SK-N-SH (cell line): ENCODE data around the gene LCE4A. TPM values are rescaled to one million over a fixed set of nuclear protein-coding genes. Genes with fewer than 3 reads are reported as not detected.

Experiments used
- CTCF ChIA-PET: fragments of 300-600, 350-600 bp; formaldehyde crosslinking; extraction: SDS; loops from one replicate; lab custom pipeline; 2021; lab: Yijun Ruan, JAX
- POLR2A ChIA-PET: fragments of 350-600 bp; sonication (Branson Sonifier 250); formaldehyde crosslinking; extraction: SDS; loops from one replicate; lab custom pipeline; 2020; ENCODE audit warnings: antibody characterized with exemption, inconsistent platforms; lab: Yijun Ruan, JAX
- DNase-seq: peaks from one replicate; pipeline ENCODE4 v3.0.0; 2012
- H2AFZ ChIP-seq: fragments of 200-600 bp; sonication (generic); 2 replicates; pipeline ENCODE4 v1.8.1; 2016; ENCODE audit warnings: antibody characterized with exemption, mild to moderate bottlenecking, low read depth
- H3F3A ChIP-seq: fragments of 200-600 bp; sonication (generic); replicated peaks from 2 replicates; pipeline ENCODE3; 2016; ENCODE audit warnings: antibody characterized with exemption, mild to moderate bottlenecking; ENCODE audit not compliant: insufficient read depth
- H3K27ac ChIP-seq, 2 experiments: fragments of 200-500 bp in 1 of 2; fragments of 200-600 bp in 1 of 2; sonication (Bioruptor generic) in 1 of 2; sonication (generic), shearing (Covaris generic) in 1 of 2; 2 replicates each; pipeline versions ENCODE4 v1.5.1 to v1.6.1; 2014 to 2016; ENCODE audit warnings: low read depth in 2 of 2, inconsistent platforms in 1 of 2, low read length in 1 of 2, mild to moderate bottlenecking in 1 of 2, mixed read lengths in 1 of 2
- H3K27me3 ChIP-seq: fragments of 200-600 bp; sonication (generic), shearing (Covaris generic); 2 replicates; pipeline ENCODE4 v1.6.1; 2016; ENCODE audit warnings: mixed run types; ENCODE audit not compliant: insufficient read depth
- H3K36me3 ChIP-seq, 2 experiments: fragments of 200-500 bp in 1 of 2; fragments of 200-600 bp in 1 of 2; sonication (Bioruptor generic) in 1 of 2; sonication (generic) in 1 of 2; replicated peaks in 1 of 2; 2 replicates each; pipeline versions ENCODE3 to v1.5.1; 2014 to 2016; ENCODE audit warnings: low read length in 1 of 2, mild to moderate bottlenecking in 1 of 2; ENCODE audit not compliant: insufficient read depth in 2 of 2, control insufficient read depth in 1 of 2
- H3K4me1 ChIP-seq, 2 experiments: fragments of 200-500 bp in 1 of 2; fragments of 200-600 bp in 1 of 2; sonication (Bioruptor generic) in 1 of 2; sonication (generic), shearing (Covaris generic) in 1 of 2; 2 replicates each; pipeline versions ENCODE4 v1.5.1 to v1.6.1; 2014 to 2016; ENCODE audit warnings: low read depth in 1 of 2, low read length in 1 of 2, mixed run types in 1 of 2; ENCODE audit not compliant: insufficient read depth in 2 of 2, control insufficient read depth in 1 of 2
- H3K4me2 ChIP-seq: fragments of 200-600 bp; sonication (generic), shearing (Covaris generic); 2 replicates; pipeline ENCODE4 v1.6.1; 2017; ENCODE audit warnings: mixed run types
- H3K4me3 ChIP-seq, 2 experiments: fragments of 200-500 bp in 1 of 2; fragments of 200-600 bp in 1 of 2; sonication (Bioruptor generic) in 1 of 2; sonication (generic), shearing (Covaris generic) in 1 of 2; 2 replicates each; pipeline versions ENCODE4 v1.5.1 to v1.8.1; 2014 to 2016; ENCODE audit warnings: low read depth in 2 of 2, inconsistent platforms in 1 of 2, low read length in 1 of 2, mild to moderate bottlenecking in 1 of 2, mixed read lengths in 1 of 2, moderate library complexity in 1 of 2
- H3K79me2 ChIP-seq: fragments of 200-600 bp; sonication (generic); 2 replicates; pipeline ENCODE4 v1.8.1; 2017; ENCODE audit warnings: mild to moderate bottlenecking; ENCODE audit not compliant: insufficient read depth
- H3K9ac ChIP-seq: fragments of 200-600 bp; sonication (generic); 2 replicates; pipeline ENCODE4 v1.6.1; 2017; ENCODE audit warnings: mixed run types
- H3K9me2 ChIP-seq: fragments of 200-600 bp; sonication (generic); 2 replicates; pipeline ENCODE4 v1.6.1; 2017; ENCODE audit warnings: mixed run types
- H3K9me3 ChIP-seq: fragments of 200-600 bp; sonication (generic); 2 replicates; pipeline ENCODE4 v1.6.1; 2017; ENCODE audit warnings: mixed run types, mild to moderate bottlenecking, moderate library complexity
- H4K20me1 ChIP-seq: fragments of 200-600 bp; sonication (generic); 2 replicates; pipeline ENCODE4 v1.6.1; 2017; ENCODE audit warnings: mild to moderate bottlenecking, mixed run types; ENCODE audit not compliant: insufficient read depth
- CHD2 ChIP-seq: fragments of 150-350 bp; IDR thresholded peaks from 2 replicates; pipeline ENCODE4 v1.6.1; 2018; ENCODE audit warnings: low read length; ENCODE audit not compliant: partially characterized antibody
- FOSL2 ChIP-seq: IDR thresholded peaks from 2 replicates; pipeline ENCODE4 v1.4.0; 2012; ENCODE audit warnings: low read depth, mild to moderate bottlenecking, moderate library complexity, borderline replicate concordance
- FOXJ3 ChIP-seq: sonication (generic); formaldehyde crosslinking; IDR thresholded peaks from 2 replicates; pipeline ENCODE4 v1.5.1; 2020; ENCODE audit warnings: mild to moderate bottlenecking, missing genetic modification reagents
- FOXM1 ChIP-seq: IDR thresholded peaks from 2 replicates; pipeline ENCODE4 v1.4.0; 2012; ENCODE audit warnings: low read depth, mild to moderate bottlenecking
- GABPA ChIP-seq: IDR thresholded peaks from 2 replicates; pipeline ENCODE4 v1.4.0; 2012; ENCODE audit warnings: low read depth, mild to moderate bottlenecking
- MEF2A ChIP-seq: IDR thresholded peaks from 2 replicates; pipeline ENCODE4 v1.4.0; 2012; ENCODE audit warnings: low read depth, borderline replicate concordance
- MXI1 ChIP-seq: IDR thresholded peaks from 2 replicates; pipeline ENCODE4 v1.6.1; 2012; ENCODE audit warnings: mild to moderate bottlenecking, low read depth, low read length, improper control_type of control experiment
- NFIC ChIP-seq: IDR thresholded peaks from 2 replicates; pipeline ENCODE4 v1.4.0; 2012; ENCODE audit warnings: borderline replicate concordance
- NRF1 ChIP-seq: IDR thresholded peaks from 2 replicates; pipeline ENCODE4 v1.6.1; 2012; ENCODE audit warnings: low read depth, mild to moderate bottlenecking, low read length
- POLR2AphosphoS5 ChIP-seq: IDR thresholded peaks from 2 replicates; pipeline ENCODE4 v1.6.1; 2012; ENCODE audit warnings: low read depth, low read length
- RAD21 ChIP-seq: IDR thresholded peaks from 2 replicates; pipeline ENCODE4 v1.6.1; 2012; ENCODE audit warnings: mild to moderate bottlenecking, low read length
- RFX5 ChIP-seq: IDR thresholded peaks from 2 replicates; pipeline ENCODE4 v1.6.1; 2012; ENCODE audit warnings: mild to moderate bottlenecking, improper control_type of control experiment, low read length
- RXRA ChIP-seq: IDR thresholded peaks from 2 replicates; pipeline ENCODE4 v1.4.0; 2012; ENCODE audit warnings: low read depth, mild to moderate bottlenecking, borderline replicate concordance
- SIN3A ChIP-seq: IDR thresholded peaks from 2 replicates; pipeline ENCODE4 v1.6.1; 2012; ENCODE audit warnings: low read depth, mild to moderate bottlenecking, low read length, moderate library complexity, borderline replicate concordance
- TAF1 ChIP-seq: IDR thresholded peaks from 2 replicates; pipeline ENCODE4 v1.6.1; 2012; ENCODE audit warnings: low read depth, mild to moderate bottlenecking, low read length, moderate library complexity, borderline replicate concordance
- polyA plus RNA-seq, 3 experiments: library from polyadenylated mRNA; depleted of rRNA; stranded (reverse); fragments of >200 nt; gene quantifications; 2 replicates each; pipeline ENCODE4 v1.2.3, GENCODE V29; 2012
- TF ChIP-seq, protein P1 (sequence below): fragments of 150-350 bp; IDR thresholded peaks from 2 replicates; pipeline ENCODE4 v1.6.1; 2016; ENCODE audit warnings: mild to moderate bottlenecking, low read depth, low read length
- TF ChIP-seq, protein P2 (sequence below): fragments of 200-600 bp; sonication (generic); IDR thresholded peaks from 2 replicates; pipeline ENCODE4 v1.6.1; 2017; ENCODE audit warnings: antibody characterized with exemption, mild to moderate bottlenecking, moderate library complexity
- TF ChIP-seq, protein P3 (sequence below): IDR thresholded peaks from 2 replicates; pipeline ENCODE4 v1.6.1; 2012; ENCODE audit warnings: mild to moderate bottlenecking, low read depth, low read length, moderate library complexity
- TF ChIP-seq, protein P4 (sequence below): IDR thresholded peaks from 2 replicates; pipeline ENCODE4; 2012

LCE4A gene
- polyA plus RNA-seq, 1 of the 3 experiments (the other 2 are of a cell fraction): not detected

DNA sequence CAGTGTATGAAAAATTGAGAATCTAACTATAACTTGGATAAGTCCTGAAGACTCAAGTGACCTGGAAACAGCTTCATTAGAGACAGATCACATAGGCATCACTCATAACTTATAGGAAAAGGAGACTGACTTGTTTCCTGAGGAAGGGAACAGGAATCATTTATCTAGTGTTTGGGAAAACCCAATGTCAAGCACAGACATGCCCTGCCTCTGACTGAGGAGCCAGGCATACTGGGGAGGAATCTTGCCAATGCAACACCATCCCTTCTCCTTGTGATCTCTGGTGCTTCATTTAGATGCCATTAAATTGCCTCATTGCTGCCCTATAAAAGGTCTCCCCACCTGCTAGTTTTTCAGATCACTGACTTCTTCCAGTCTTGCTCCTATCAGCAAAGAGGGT, 10.3 kb downstream of the LCE4A start (continued):
- TF ChIP-seq, protein P1, sequence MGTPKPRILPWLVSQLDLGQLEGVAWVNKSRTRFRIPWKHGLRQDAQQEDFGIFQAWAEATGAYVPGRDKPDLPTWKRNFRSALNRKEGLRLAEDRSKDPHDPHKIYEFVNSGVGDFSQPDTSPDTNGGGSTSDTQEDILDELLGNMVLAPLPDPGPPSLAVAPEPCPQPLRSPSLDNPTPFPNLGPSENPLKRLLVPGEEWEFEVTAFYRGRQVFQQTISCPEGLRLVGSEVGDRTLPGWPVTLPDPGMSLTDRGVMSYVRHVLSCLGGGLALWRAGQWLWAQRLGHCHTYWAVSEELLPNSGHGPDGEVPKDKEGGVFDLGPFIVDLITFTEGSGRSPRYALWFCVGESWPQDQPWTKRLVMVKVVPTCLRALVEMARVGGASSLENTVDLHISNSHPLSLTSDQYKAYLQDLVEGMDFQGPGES: no peak
- TF ChIP-seq, protein P2, sequence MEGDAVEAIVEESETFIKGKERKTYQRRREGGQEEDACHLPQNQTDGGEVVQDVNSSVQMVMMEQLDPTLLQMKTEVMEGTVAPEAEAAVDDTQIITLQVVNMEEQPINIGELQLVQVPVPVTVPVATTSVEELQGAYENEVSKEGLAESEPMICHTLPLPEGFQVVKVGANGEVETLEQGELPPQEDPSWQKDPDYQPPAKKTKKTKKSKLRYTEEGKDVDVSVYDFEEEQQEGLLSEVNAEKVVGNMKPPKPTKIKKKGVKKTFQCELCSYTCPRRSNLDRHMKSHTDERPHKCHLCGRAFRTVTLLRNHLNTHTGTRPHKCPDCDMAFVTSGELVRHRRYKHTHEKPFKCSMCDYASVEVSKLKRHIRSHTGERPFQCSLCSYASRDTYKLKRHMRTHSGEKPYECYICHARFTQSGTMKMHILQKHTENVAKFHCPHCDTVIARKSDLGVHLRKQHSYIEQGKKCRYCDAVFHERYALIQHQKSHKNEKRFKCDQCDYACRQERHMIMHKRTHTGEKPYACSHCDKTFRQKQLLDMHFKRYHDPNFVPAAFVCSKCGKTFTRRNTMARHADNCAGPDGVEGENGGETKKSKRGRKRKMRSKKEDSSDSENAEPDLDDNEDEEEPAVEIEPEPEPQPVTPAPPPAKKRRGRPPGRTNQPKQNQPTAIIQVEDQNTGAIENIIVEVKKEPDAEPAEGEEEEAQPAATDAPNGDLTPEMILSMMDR: no peak
- TF ChIP-seq GABPA (no peak), FOXJ3 (CRISPR knock-in tag) (no peak)
- TF ChIP-seq, all 33 proteins: peak for 0

DNA sequence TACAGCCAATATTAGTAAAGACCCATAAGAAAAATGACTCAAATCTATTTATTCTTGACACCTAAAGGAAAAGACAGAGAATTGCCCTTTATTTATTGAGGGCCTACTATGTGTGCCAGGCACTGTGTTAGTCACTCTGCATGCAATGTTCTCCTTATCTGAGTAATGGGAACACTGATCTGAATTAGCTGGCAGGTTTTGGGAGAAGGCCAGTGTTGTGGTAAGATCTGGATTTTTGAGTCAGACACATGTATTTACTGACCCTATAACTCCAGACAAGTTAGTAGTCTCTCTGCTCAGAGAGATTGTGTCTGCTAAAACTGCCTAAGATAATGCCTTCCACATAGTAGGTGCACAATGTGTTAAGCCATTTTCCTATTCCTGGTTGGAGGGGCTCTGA, 17.3 kb downstream of the LCE4A start:
- H3K4me3 ChIP-seq: no peak overlapping the region
- no peaks in the 10 kb centered on the region for H3K4me1 ChIP-seq
- H3K9ac ChIP-seq: no peak overlapping the region
- no peak overlapping the region for H3K4me2 ChIP-seq
- no peak for DNase-seq
- H2AFZ ChIP-seq: no peak overlapping the region
- H3K79me2 ChIP-seq: no peaks in the 10 kb centered on the region
- no peaks in the 10 kb centered on the region for H3K36me3 ChIP-seq
- H3K27ac ChIP-seq: no peak overlapping the region
- no peaks in the 10 kb centered on the region for H4K20me1 ChIP-seq
- peaks cover 16% of the 10 kb centered on the region; the same call in 1 of the 2 replicates for H3K27me3 ChIP-seq
- no peaks in the 10 kb centered on the region for H3K9me2 ChIP-seq
- POLR2A ChIA-PET: no interaction called here
- CTCF ChIA-PET: no interaction called here
- H3F3A ChIP-seq: no peaks in the 10 kb centered on the region
- H3K9me3 ChIP-seq: no peaks in the 10 kb centered on the region
- TF ChIP-seq FOSL2: no peak
- no peak for TF ChIP-seq MXI1
- no peak for TF ChIP-seq MEF2A
- no peak for TF ChIP-seq POLR2AphosphoS5
- no peak for TF ChIP-seq NFIC
- TF ChIP-seq SIN3A: no peak
- TF ChIP-seq CHD2: no peak
- no peak for TF ChIP-seq TAF1
- TF ChIP-seq RXRA: no peak
- TF ChIP-seq RFX5: no peak
- TF ChIP-seq, protein P3, sequence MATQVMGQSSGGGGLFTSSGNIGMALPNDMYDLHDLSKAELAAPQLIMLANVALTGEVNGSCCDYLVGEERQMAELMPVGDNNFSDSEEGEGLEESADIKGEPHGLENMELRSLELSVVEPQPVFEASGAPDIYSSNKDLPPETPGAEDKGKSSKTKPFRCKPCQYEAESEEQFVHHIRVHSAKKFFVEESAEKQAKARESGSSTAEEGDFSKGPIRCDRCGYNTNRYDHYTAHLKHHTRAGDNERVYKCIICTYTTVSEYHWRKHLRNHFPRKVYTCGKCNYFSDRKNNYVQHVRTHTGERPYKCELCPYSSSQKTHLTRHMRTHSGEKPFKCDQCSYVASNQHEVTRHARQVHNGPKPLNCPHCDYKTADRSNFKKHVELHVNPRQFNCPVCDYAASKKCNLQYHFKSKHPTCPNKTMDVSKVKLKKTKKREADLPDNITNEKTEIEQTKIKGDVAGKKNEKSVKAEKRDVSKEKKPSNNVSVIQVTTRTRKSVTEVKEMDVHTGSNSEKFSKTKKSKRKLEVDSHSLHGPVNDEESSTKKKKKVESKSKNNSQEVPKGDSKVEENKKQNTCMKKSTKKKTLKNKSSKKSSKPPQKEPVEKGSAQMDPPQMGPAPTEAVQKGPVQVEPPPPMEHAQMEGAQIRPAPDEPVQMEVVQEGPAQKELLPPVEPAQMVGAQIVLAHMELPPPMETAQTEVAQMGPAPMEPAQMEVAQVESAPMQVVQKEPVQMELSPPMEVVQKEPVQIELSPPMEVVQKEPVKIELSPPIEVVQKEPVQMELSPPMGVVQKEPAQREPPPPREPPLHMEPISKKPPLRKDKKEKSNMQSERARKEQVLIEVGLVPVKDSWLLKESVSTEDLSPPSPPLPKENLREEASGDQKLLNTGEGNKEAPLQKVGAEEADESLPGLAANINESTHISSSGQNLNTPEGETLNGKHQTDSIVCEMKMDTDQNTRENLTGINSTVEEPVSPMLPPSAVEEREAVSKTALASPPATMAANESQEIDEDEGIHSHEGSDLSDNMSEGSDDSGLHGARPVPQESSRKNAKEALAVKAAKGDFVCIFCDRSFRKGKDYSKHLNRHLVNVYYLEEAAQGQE: no peak
- TF ChIP-seq FOXM1: no peak
- no peak for TF ChIP-seq NRF1
- no peak for TF ChIP-seq RAD21
- TF ChIP-seq, protein P4, sequence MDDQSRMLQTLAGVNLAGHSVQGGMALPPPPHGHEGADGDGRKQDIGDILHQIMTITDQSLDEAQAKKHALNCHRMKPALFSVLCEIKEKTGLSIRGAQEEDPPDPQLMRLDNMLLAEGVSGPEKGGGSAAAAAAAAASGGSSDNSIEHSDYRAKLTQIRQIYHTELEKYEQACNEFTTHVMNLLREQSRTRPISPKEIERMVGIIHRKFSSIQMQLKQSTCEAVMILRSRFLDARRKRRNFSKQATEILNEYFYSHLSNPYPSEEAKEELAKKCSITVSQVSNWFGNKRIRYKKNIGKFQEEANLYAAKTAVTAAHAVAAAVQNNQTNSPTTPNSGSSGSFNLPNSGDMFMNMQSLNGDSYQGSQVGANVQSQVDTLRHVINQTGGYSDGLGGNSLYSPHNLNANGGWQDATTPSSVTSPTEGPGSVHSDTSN: no peak
